LNCAP (cell line): ENCODE results near the gene MRPS24.

Source experiments
- CTCF ChIP-seq: fragments of 450-650 bp; IDR thresholded peaks from 2 replicates; pipeline ENCODE4 v1.5.1; 2017; ENCODE audit warnings: mild to moderate bottlenecking

The MRPS24 gene

GRCh38 chr7:43872406-43873110, 3.2 kb upstream of the MRPS24 start:
- TF ChIP-seq CTCF, result no peak

GRCh38 chr7:43871064-43871463, 1.7 kb upstream of the MRPS24 start:
- TF ChIP-seq CTCF, result no peak

- no peak for TF ChIP-seq CTCF
Measured at GRCh38 chr7:43870316-43870715, 999 bp upstream of the MRPS24 start.

GRCh38 chr7:43869867-43870240, 537 bp upstream of the MRPS24 start:
- TF ChIP-seq CTCF, result no peak

- no peak for TF ChIP-seq CTCF
Measured at GRCh38 chr7:43868681-43869005, 674 bp downstream of the MRPS24 start.

- TF ChIP-seq CTCF, result no peak
Measured at GRCh38 chr7:43868181-43868580, 1.1 kb downstream of the MRPS24 start.

GRCh38 chr7:43865277-43865676, 4.0 kb downstream of the MRPS24 start:
- TF ChIP-seq CTCF, result no peak

- TF ChIP-seq CTCF, result no peak
Measured at GRCh38 chr7:43864126-43864525, 5.2 kb downstream of the MRPS24 start.
